MM.1S (cell line): ENCODE results near the gene SOX4.

Experiments used
- EZH2 ChIP-seq: fragments of 300-600 bp; sonication (generic); optimal IDR thresholded peaks from 2 replicates; pipeline ENCODE3; 2017; ENCODE audit warnings: low read depth, mild to moderate bottlenecking, antibody characterized with exemption, low read length, mixed read lengths
- EZH2phosphoT487 ChIP-seq: fragments of 300-600 bp; sonication (generic); IDR thresholded peaks from 2 replicates; pipeline ENCODE4 v1.6.1; 2018; ENCODE audit warnings: antibody characterized with exemption, low read length
- TF ChIP-seq, protein P1 (sequence below): fragments of 300-600 bp; sonication (generic); IDR thresholded peaks from 2 replicates; pipeline ENCODE4 v1.5.1; 2016; ENCODE audit warnings: antibody characterized with exemption, low read length, mixed read lengths

DNA sequence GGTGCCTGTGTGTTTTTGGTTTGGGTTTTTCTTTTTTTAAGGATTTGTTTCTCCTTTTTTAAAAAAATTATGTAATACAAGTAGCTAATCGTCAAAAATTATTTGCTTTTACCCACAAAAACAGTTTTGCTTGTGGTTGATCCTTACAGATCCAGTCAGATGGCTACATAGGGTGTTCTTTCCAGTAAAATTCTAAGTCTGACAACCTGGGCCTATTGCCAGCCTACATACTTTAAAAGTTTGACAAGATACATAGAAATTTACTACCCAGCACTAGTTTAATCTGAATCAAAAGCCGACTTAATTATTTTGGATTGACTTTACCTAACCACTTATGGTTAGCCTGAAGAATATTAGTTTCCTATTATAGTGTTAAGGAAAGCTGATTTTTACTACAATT, 2.1 kb upstream of the SOX4 start:
- TF ChIP-seq, protein P1, sequence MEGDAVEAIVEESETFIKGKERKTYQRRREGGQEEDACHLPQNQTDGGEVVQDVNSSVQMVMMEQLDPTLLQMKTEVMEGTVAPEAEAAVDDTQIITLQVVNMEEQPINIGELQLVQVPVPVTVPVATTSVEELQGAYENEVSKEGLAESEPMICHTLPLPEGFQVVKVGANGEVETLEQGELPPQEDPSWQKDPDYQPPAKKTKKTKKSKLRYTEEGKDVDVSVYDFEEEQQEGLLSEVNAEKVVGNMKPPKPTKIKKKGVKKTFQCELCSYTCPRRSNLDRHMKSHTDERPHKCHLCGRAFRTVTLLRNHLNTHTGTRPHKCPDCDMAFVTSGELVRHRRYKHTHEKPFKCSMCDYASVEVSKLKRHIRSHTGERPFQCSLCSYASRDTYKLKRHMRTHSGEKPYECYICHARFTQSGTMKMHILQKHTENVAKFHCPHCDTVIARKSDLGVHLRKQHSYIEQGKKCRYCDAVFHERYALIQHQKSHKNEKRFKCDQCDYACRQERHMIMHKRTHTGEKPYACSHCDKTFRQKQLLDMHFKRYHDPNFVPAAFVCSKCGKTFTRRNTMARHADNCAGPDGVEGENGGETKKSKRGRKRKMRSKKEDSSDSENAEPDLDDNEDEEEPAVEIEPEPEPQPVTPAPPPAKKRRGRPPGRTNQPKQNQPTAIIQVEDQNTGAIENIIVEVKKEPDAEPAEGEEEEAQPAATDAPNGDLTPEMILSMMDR, result no peak
- no peak for TF ChIP-seq EZH2phosphoT487
- TF ChIP-seq EZH2, result no peak
